Fibroblast of lung (primary cell): ENCODE measurements around the gene CSNK1A1.

Source experiments
- CTCF ChIP-seq, 2 donors: IDR thresholded peaks in 1 of 2; conservative IDR thresholded peaks in 1 of 2; 1 replicate in 1 of 2; 2 replicates in 1 of 2; pipeline ENCODE4 v1.5.1; 2011 to 2012; ENCODE audit warnings: low read length in 2 of 2, control low read depth in 1 of 2, inconsistent platforms in 1 of 2, low read depth in 1 of 2, mild to moderate bottlenecking in 1 of 2
- EZH2 ChIP-seq: IDR thresholded peaks from 2 replicates; pipeline ENCODE4 v1.5.1; 2012; ENCODE audit warnings: low read length, control low read depth, mild to moderate bottlenecking; ENCODE audit errors: missing control alignments

GRCh38 chr5:149600932-149601331 lies 49.7 kb upstream of the CSNK1A1 start:
- TF ChIP-seq CTCF (conservative IDR thresholded peaks at IDR 0.05 in 1 of 2, IDR thresholded peaks at IDR 0.05 in 1 of 2; ENCODE audit: low read depth in 1 of 2, low read length in 2 of 2) (no peak), EZH2 (no peak)
